T1000 (cell line): ENCODE data around the gene MPZL1.

Experiments
- DNase-seq: peaks from one replicate; lab custom pipeline; 2025; ENCODE audit warnings: mixed read lengths; lab: John Stamatoyannopoulos, UW

MPZL1 gene

DNA sequence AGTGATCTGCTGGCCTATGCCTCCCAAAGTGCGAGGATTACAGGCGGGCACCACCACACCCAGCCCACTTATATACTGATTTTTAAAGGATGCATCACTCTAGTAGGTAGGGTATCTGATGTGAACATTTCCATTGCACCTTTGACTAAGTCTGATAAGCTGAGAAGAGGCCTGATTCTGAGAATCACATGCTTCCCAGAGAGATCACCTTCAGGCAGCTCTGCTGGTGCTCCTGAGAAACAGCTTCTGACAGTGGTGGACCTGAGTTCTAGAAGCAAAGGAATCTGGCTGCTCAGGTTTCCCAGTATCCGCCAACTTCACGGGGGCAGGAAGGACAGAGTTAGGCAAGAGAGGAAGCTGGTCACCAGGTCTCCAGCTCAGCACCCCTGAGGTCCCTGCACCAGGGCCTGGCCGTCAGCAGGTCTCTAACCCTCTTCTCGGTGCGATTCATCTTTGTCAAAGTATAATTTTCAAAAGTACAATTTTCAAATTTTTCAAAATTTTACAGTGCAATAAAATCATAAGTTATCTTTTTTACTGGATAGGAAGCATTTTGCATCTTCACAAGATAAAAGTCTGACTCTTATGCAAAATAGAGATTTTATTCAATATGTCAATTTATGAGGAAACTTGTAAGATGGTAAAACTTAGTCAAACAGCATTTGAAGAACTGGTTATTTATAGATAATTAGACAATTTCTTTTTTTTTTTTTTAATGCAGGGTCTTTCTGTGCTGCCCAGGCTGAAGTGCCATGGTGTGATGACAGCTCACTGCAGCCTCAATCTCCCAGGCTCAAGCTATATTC, 25.8 kb upstream of the MPZL1 start:
- no peak for DNase-seq

DNA sequence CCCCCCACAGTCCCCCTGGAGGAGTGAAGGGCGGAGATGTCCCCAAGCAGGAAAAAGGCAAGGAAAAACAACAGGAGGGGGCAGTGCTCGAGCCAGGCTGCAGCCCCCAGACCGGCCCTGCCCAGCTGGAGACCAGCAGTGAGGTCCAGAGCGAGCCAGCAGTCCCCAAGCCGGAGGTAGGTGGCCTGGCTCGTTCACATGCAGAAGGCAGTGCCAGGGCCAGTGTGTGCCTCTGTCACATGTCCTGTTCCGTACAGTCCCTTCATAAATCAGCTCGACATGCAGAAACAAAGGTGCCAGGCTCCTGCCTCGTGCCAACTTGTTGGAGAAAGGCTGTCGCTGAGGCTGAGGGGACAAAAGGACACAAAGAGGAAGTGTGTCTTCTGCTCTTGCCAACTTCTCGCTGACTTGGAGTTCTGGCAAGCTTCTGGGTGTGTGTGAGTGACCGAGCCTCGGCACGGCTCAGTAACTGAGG, 24.1 kb upstream of the MPZL1 start:
- DNase-seq = no peak

DNA sequence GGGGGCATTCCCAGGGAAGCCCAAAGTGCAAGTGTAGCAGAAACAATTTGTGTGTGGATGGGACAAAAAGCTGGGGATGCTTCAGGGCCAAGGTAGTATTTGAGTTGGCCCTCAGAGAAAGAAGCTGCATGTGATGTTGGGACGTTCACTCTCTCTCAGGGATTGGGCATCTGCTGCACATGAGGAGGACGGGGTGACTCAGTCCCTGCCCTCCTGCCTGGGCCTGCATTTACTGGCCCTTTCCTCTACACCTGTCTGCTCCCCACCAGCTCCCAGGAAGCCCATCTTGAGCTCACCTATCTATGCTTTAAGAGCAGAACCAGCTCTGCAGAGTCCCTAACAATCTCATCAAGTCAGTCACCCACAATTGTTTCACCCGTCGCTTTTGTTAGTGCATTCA, 23.5 kb upstream of the MPZL1 start:
- no peak for DNase-seq

DNA sequence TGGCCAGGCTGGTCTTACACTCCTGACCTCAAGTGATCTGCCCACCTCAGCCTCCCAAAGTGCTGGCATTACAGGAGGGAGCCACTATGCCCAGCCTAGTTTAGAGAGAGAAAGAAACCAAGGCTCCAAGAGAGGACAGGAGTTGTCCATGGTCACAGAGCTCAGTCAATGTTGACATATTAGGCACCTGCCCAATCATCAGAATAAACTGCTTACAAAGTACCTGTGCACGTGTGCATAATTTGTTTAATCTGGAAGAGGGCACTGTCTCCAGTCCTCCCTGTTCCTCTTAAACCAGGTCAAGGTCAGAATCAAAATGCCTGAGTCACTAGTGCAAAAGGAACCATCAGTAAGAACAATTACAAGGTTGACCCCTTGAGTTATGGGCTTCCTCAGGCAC, 20.3 kb upstream of the MPZL1 start:
- no peak for DNase-seq

DNA sequence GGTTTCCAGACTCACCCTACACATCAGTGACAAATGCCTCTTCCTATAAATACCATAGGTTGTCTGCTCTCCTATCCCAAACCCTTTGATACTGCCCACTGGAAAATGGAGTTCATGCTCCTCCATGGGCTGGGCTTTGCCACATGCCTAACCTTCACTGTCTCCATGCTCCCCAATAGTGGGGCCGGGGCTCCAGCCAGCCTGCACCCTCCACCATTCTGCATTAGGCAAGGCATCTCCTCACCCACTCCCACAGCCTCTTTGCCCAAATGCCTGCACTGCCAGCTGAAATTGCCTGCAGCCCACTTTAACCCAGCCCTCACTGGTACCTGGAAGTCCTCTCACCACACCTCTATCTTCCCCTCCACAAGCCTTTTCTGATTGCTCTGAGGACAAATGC, 18.2 kb upstream of the MPZL1 start:
- no peak for DNase-seq

DNA sequence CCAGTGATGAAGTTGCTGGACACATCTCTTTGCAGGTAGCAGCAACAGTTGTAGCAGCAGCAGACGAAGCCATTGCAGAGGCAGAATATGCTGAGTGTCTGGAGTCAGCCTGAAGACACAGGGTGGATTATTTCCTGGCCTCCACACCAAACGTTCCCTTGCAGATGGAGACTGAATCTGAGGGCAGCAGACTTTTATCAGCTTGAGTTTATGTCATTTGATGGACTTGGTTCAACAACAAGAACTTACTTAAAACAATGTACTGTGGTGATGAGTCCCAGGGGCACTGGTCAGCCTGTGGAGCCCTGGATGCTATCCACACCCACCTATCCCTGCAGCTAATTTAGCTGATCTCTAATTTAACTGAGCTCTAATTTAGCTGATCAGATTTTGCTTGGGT, 17.1 kb upstream of the MPZL1 start:
- no peak for DNase-seq

DNA sequence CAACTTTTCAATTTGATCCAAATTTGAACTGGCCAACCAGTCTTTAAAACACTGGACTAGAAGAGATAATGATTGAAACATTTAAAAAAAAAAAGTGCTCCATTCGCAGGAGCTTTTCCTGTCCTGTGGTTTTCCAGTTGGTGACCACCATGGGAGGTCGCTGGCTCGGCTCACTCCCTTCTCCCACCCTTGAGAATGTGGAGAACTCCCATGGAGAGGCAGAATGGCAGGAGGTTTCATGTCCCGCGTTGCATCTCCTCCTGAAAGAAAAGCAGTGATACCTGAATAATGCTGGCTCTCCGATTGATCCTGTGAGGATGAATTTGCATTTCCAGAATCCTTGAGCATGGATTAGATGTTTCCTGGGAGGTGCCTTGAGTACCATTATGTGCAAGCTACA, 16.5 kb upstream of the MPZL1 start:
- no peak for DNase-seq

DNA sequence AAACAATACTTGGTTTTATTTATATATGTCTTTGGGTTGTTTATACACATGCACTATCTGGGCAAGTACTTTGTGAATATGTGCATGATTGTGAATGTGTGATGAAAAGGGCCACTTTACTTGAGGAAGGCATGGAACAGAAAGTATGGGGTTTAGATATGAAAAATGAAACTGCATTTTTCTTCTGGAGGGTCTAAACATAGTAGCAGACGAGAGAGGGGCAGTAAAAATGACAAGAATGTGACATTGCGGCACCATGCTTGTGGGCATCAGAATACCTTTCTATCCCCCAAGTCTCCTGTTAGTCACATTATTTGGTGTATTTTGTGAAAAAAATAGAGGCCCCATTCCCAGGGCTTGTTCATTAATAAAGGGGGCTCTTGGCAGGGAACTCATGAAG, 15.4 kb upstream of the MPZL1 start:
- no peak for DNase-seq

DNA sequence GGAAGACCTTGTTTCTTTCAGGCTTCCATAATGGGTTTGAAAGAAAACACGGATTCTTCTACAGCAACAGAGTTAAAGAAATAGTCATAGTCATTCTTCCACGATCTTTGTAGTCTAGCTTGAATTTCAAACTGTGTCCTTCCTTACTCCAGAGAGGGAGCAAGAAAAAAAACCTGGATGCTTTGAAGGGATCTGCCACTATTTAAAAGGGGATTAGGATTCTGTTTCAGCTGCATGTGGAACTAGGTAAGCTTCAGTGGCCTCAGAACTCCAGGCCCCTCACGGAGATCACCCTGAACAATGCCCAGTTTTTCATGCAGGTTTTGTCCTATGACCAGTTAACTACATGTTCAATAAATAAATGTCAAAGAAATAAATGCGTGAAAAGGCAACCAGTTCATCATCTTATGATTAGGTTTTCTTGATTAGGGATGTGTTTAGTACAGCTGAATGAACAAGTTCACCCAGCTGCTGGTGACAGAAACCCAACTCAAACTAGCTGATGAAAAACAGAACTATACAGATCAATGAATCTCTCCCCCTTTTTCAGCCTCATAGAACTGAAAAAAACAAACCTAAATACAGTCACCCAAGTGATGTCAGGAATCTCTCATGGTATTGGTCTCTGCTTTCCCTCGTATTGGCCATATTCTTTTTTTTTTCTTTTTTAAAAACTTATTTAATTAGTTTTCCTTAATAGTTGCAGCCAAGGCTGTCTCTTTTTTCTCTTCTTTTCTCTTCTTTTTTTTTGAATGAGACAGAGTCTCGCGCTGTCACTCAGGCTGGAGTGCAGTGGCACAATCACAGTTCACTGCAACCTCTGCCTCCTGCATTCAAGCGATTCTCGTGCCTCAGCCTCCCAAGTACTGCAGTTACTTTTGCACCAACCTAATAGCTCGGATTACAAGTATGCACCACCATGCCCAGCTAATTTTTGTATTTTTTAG, 14.6 kb upstream of the MPZL1 start:
- DNase-seq = no peak

DNA sequence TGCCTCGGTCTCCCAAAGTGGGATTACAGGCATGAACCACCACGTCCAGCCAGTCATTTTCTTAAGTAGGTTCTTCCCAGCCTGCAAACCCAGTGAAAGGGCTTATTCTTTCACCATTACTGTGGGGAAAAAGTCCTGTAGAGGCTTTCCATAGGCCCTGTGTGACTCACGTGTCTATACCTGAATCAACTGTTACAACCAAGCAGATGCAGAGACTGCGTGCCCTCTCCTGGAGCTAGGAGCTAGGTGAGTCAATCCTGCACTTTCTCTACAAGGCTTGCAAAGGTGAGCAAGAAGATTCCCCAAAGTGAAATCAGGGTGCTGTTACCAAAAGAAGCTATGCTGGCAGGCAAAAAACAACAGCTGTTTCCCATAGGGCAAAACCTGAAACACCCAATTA, 13.8 kb upstream of the MPZL1 start:
- DNase-seq = no peak

DNA sequence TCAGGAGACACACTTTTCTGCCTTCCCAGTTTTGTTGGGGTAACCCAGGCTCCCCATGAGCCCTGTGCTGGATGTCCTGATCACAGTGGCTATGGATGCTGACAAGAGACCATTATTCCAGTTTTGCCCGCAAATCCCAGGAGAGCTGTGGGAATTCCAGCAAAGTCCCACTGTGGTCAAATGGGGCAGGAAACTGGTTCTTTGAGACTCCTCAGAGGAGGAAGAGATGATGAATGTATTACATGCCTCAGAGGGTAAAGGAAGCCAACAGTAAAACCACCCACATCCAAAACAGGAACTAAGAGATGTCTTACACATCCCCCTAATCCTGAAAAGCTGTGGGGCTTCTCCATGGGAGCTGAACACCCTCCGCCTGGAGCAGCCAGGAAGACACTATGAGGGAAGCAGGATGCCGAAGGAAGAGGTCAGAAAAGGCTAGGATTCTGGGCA, 12.8 kb upstream of the MPZL1 start:
- DNase-seq = peak; percentile 14

DNA sequence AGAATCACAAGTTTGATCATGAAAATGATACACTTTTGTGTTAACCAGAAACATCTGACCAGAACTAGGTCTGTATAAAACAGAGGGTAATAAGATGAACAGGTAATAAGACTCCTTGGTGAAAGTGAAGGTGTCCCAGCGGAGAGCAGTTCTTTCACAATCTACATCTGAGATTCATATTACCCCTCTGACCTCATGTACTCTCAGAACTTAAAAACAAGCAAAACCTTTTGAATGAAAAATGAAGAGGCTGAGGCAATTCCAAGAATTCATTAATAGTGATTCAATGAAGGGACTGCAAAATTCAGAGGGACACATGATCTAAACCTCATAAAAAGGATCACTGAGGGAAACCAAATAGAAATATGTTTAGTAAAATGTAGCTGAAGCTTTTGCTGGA, 10.9 kb upstream of the MPZL1 start:
- no peak for DNase-seq

DNA sequence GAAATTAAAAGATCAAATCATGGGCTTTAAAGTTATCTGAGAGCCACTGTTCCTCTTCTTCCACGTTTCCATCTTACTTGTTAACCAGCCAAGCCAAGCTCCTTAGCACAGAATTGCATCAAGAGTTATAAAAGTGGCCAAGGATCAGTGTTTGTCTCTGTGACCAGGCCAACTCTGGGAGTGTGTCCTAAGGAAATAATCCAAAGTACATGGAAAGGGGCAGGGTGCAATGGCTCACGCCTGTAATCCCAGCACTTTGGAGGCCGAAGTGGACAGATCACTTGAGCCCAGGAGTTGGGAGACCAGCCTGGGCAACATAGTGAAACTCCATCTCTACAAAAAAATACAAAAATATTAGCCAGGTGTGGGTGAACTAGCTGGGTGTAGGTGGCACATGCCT, 10.0 kb upstream of the MPZL1 start:
- no peak for DNase-seq

DNA sequence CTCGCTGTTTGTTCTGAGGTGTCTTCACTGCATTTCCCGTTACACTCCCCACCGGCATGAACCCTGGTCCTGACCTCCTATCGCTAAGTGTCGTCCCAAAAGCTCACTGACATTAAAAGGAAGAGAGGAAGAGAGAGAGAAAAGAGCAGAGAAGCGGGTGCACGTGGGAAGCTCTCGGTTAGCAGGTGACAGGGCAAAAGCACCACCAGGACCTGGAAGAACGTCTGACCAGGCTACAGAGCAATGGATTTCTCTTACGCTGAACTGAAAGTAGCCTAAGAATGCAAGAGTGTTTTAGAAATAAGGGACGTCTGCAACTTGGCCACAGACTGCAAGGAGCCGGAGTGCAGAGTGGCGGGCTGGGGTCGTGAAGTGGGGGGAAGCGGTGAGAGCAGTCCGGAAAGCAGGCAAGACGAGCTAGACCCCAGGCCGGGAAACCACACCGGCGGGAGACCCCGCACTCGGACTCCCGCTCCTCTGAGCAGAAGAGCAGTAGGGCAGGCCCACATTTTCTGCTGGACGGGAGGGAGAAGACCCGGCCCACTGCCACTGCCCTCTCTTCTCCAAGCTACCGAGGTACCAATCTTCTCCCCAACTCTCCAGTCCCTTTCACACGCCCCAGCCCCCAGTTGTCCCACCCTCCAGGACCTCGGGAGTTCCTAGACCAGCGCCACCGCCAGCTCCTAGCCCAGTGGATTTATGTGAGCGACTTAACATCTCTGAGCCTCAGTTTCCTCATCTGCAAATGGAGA, 8.3 kb upstream of the MPZL1 start:
- DNase-seq = no peak

DNA sequence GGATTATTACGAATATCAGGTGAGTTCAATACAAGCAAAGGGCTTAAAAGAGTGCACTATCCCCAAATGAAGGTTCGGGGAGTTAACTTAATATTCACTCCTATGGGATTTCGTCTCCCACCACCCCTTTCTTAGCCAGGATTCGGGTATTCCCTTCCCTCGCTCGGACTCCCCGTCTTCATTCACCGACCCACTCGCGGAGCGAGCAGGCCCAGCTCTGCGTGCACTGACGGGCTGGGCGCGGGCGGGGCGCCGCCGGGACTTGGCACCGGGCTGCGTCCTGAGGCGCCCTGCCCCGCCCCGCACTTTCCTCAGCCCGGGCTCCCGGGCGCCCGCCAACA, 7.7 kb upstream of the MPZL1 start:
- DNase-seq = no peak

DNA sequence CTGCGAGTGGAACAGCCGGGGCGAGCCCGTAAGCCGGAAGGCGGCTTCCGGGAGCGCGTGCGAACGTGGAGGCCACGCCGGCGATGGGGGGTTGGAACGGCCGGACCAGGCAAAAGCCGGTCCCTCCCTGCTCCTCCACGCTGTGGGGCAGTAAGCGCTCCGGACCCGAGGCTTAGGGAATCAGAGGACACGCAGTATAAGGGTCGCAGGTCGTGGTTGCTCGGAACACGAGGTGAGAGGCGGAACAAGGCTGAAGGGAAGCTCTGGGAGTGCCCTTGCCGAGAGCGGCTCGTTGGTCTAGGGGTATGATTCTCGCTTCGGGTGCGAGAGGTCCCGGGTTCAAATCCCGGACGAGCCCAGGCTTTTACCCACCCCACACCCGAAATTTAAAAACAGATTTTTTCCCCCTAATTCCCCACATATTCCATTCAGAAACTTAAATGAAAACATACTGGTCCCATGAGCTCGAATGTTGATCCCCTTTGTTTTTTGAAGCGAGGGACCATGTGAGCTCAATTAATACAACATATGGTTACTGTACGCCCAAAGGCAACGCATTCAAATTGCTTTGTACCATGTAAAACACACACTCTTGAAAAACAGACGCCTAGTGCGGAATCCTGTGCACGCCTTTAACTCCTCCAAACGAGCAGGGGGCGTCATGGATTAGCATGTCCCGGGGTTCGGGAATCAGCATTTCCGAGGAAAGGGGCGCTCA, 7.2 kb upstream of the MPZL1 start:
- peak; percentile 87 for DNase-seq

DNA sequence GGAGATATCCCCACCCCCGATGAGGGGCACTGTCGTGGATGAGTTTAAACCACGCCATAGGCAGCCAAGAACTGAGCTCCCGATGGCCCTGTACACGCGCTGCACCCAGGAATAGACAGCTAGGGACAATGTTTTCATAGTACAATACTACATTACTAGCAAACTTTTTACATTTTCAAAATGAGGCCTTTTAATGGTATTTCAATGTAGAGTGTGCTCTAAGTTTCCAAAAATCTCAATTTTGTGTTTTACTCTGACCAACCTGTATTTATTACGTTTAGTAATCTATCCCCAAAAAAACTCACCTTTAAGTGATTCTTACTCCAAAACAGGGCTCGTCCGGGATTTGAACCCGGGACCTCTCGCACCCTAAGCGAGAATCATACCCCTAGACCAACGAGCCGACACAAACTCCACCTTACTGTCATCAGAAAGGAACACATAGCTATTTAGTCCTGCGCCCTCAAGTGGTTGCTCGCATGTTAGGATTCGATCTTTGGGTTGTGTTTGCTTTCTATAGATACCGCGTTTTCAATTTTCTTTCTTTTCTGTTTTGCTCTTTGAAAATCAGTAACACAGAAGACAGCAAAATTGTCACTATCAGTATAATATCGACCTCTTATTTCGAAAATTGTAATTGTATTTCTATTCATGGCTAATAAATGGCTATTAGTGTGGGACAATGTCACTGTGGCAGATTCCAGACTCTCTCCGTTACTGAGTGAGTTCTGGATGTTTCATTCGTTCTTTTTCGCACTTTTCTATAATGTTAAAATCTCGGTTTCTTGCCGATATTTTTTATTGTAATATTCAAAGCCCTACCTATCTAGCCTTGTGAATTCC, 6.4 kb upstream of the MPZL1 start:
- DNase-seq = peak; percentile 82

DNA sequence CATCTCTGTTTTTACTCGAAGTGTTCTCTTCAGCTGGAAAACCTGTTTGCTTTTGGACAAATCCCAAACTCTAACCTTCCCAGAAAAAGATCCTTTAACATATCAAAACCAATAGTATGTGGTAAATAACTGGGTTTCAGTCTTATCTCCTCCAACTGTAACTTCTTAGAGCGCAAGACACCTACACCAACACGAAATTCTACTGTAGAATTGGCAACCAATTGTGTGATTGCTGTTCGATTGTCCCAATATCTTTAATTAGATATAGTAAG, 5.8 kb upstream of the MPZL1 start:
- no peak for DNase-seq

DNA sequence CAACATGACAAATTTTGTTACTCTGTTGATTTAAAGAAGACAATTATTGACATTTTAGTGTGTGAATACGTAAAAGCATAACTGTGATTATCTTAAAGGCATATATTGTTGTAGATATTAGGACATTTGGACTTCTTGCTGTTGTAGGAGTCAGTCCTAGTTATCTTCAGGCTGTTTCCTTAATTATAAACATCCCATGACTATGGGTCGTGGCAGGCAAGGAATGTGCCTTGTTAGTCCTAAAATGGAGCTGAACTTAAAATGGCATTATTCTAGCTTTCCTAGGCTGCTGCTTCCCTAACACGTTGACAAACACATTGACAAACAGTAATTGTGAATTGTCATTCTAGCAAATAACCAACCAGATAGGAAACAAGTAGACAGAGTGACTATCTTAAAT, 4.4 kb upstream of the MPZL1 start:
- no peak for DNase-seq

DNA sequence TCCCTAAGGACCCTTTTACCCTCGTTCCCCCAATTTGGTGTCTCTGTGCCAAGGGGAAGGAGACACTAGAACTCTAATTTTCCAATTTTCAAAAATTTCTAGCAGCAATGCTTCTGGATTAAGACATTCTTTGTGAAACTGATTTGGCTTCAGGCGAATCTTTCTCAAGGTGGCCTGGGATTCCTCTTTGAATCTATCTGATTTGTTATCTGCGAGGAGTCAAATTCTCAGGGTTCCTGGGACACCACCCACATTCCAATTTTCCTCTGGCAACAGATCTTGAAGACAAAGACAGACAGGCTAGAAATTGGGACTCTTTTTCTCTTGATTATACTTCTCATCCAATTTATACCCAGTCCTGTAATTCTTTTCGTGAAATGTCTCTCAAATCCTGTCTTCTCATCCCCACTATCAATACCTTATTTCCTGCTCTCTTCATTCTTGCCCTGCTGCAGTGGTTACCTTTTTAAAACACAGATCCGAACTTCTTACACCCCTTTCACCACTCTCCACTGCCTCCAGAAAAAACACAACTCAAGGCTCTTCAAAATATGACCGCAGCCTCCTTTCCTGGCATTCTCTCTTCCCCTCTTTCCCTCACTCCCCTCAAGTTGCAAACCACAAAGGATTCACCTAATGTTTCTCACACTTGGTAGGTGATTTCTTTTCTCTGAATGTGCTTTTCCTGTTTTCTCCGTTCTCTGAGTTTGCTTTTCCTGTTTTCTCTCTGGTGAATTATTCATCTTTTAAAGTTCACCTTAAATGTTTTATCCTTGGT, 2.7 kb upstream of the MPZL1 start:
- DNase-seq = no peak
